PC-3 (cell line): ENCODE measurements around the gene SERPINB5.

Experiments
- CTCF ChIP-seq: fragments of 300-600 bp; sonication (generic); conservative IDR thresholded peaks from 2 replicates; pipeline ENCODE4 v1.5.1; 2017; ENCODE audit warnings: antibody characterized with exemption, low read depth, mild to moderate bottlenecking, low read length
- EZH2 ChIP-seq: fragments of 300-600 bp; sonication (generic); IDR thresholded peaks from one replicate; pipeline ENCODE4 v1.6.1; 2017; ENCODE audit warnings: antibody characterized with exemption, mild to moderate bottlenecking, low read length; ENCODE audit not compliant: unreplicated experiment

DNA sequence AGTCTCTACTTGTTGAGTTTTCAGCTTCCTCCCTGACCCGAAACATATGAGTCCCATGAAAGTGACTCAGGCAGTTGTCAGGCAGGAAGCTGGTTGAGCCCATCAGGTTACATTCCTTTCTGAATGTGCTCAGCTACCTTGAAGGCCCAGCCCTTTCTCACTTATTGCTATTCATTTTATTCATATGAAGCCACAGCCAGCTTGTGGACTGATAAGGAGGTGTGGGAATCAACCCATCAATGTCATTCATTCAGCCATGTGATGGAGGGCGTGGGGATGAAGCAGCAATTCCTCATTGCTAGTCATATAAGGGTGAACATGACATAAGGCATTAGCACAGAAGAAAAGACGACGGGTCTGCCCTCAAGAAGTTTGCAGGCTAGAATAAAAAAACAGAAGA lies 49.2 kb upstream of the SERPINB5 start:
- TF ChIP-seq CTCF, result no peak
- TF ChIP-seq EZH2, result no peak
